GM12874 (cell line): ENCODE data around the gene ZNF780A.

ENCODE experiments used
- CTCF ChIP-seq: IDR thresholded peaks from 2 replicates; pipeline ENCODE4 v1.5.1; 2011; ENCODE audit warnings: low read depth, mild to moderate bottlenecking, control low read depth, low read length, moderate library complexity; ENCODE audit not compliant: insufficient read depth

The ZNF780A gene

GRCh38 chr19:40070058-40070457 is 20.7 kb downstream of the ZNF780A start:
- no peak for TF ChIP-seq CTCF

GRCh38 chr19:40059624-40060023 is 31.1 kb downstream of the ZNF780A start:
- TF ChIP-seq CTCF = no peak

- no peak for TF ChIP-seq CTCF
These were observed 33.6 kb downstream of the ZNF780A start for GRCh38 chr19:40057166-40057565.

- TF ChIP-seq CTCF = no peak
These were observed 34.2 kb downstream of the ZNF780A start for GRCh38 chr19:40056505-40056904.

- TF ChIP-seq CTCF = no peak
These were observed 34.8 kb downstream of the ZNF780A start, which contains the start of gene ZNF780B for GRCh38 chr19:40055832-40056504. TSS of gene ZNF780B (minus strand) at chr19:40056231. CDS start at chr19:40050332, 5,899 bp downstream.

- no peak for TF ChIP-seq CTCF
These were observed 35.7 kb downstream of the ZNF780A start for GRCh38 chr19:40055049-40055448.

- TF ChIP-seq CTCF = no peak
These were observed 36.1 kb downstream of the ZNF780A start for GRCh38 chr19:40054632-40055031.
